CD1c-positive myeloid dendritic cell (primary cell): Measurements from ENCODE around the gene DENND2A.
"Not testable (repeated sequence)": the region's sequence is repeated elsewhere in the genome, so short reads cannot be mapped to it uniquely, and the experiment has no call there.

Experiments
- DNase-seq: peaks from one replicate; pipeline ENCODE4 v3.0.0-alpha.2; 2016; ENCODE audit errors: extremely low spot score

The DENND2A gene

GRCh38 chr7:140512317-140513000 lies 128.2 kb downstream of the DENND2A start:
- DNase-seq = no peak

GRCh38 chr7:140509789-140510188 lies 130.8 kb downstream of the DENND2A start:
- DNase-seq = no peak

GRCh38 chr7:140507556-140507955 lies 133.1 kb downstream of the DENND2A start:
- not testable (repeated sequence) for DNase-seq

- DNase-seq = no peak
Observed at GRCh38 chr7:140506788-140507464, 133.7 kb downstream of the DENND2A start.

GRCh38 chr7:140501966-140502365 lies 138.6 kb downstream of the DENND2A start:
- DNase-seq = no peak

GRCh38 chr7:140497807-140498206 lies 142.8 kb downstream of the DENND2A start:
- DNase-seq = not testable (repeated sequence)

GRCh38 chr7:140497241-140497769 lies 143.3 kb downstream of the DENND2A start:
- DNase-seq = no peak

GRCh38 chr7:140495514-140496097 lies 145.0 kb downstream of the DENND2A start:
- DNase-seq = no peak

- peak; percentile 72 for DNase-seq
Observed at GRCh38 chr7:140494867-140495266, 145.7 kb downstream of the DENND2A start.

GRCh38 chr7:140489026-140489359 lies 151.6 kb downstream of the DENND2A start:
- peak; percentile 23 for DNase-seq

GRCh38 chr7:140485500-140486265 lies 154.9 kb downstream of the DENND2A start:
- no peak for DNase-seq

GRCh38 chr7:140484951-140485499 lies 155.6 kb downstream of the DENND2A start:
- no peak for DNase-seq

GRCh38 chr7:140484479-140484878 lies 156.1 kb downstream of the DENND2A start:
- DNase-seq = no peak

GRCh38 chr7:140479739-140480084 lies 160.9 kb downstream of the DENND2A start:
- no peak for DNase-seq

GRCh38 chr7:140479062-140479738 lies 161.4 kb downstream of the DENND2A start, which contains the start of gene MKRN1:
TSS of gene MKRN1 (minus strand) at chr7:140479505. CDS start at chr7:140479344, 161 bp downstream.
- DNase-seq = peak; percentile 91

GRCh38 chr7:140478246-140479061 lies 162.2 kb downstream of the DENND2A start:
- peak; percentile 70 for DNase-seq

- no peak for DNase-seq
Observed at GRCh38 chr7:140476698-140477261, 163.8 kb downstream of the DENND2A start.

GRCh38 chr7:140475747-140476333 lies 164.8 kb downstream of the DENND2A start:
- peak; percentile 63 for DNase-seq
